RWPE2 (cell line): Measurements from ENCODE around the gene CNTN4.
A peak's percentile ranks its signal among the peaks of the same experiment; 100 is the strongest.

ENCODE experiments used
- ATAC-seq: fragments of 200-7000 bp; cut with Tn5 transposase; 3 replicates; pipeline ENCODE4 v1.9.1; 2021; ENCODE audit warnings: low read depth
- DNase-seq: peaks from one replicate; pipeline ENCODE4 v3.0.0-alpha.2; 2020; ENCODE audit warnings: low spot score
- H3K27ac ChIP-seq: fragments of 450-650 bp; 2 replicates; pipeline ENCODE4 v1.5.1; 2017; ENCODE audit warnings: mild to moderate bottlenecking; ENCODE audit not compliant: poor library complexity, severe bottlenecking
- H3K27me3 ChIP-seq: fragments of 250-450 bp; sonication (Bioruptor Pico); 2 replicates; pipeline ENCODE4 v1.5.1; 2021; ENCODE audit warnings: mild to moderate bottlenecking, moderate library complexity; ENCODE audit not compliant: insufficient read depth, poor library complexity, severe bottlenecking
- H3K36me3 ChIP-seq: fragments of 250-450 bp; sonication (Bioruptor Pico); 2 replicates; pipeline ENCODE4 v1.5.1; 2020; ENCODE audit warnings: low read depth, mild to moderate bottlenecking, moderate library complexity
- H3K4me1 ChIP-seq: fragments of 250-450 bp; sonication (Bioruptor Pico); 2 replicates; pipeline ENCODE4 v1.5.1; 2021; ENCODE audit warnings: mild to moderate bottlenecking, moderate library complexity; ENCODE audit not compliant: insufficient read depth, poor library complexity, severe bottlenecking
- H3K4me3 ChIP-seq: fragments of 250-450 bp; sonication (Bioruptor Pico); 2 replicates; pipeline ENCODE4 v1.5.1; 2021; ENCODE audit warnings: mild to moderate bottlenecking, moderate library complexity; ENCODE audit not compliant: severe bottlenecking
- H3K9me3 ChIP-seq: fragments of 250-450 bp; sonication (Bioruptor Pico); 2 replicates; pipeline ENCODE4 v1.5.1; 2021; ENCODE audit warnings: mild to moderate bottlenecking, moderate library complexity; ENCODE audit not compliant: severe bottlenecking
- TF ChIP-seq, protein P1 (sequence below): fragments of 450-650 bp; IDR thresholded peaks from one replicate; pipeline ENCODE4 v1.5.1; 2017; ENCODE audit warnings: mild to moderate bottlenecking, moderate library complexity; ENCODE audit not compliant: poor library complexity, severe bottlenecking

Gene CNTN4

DNA sequence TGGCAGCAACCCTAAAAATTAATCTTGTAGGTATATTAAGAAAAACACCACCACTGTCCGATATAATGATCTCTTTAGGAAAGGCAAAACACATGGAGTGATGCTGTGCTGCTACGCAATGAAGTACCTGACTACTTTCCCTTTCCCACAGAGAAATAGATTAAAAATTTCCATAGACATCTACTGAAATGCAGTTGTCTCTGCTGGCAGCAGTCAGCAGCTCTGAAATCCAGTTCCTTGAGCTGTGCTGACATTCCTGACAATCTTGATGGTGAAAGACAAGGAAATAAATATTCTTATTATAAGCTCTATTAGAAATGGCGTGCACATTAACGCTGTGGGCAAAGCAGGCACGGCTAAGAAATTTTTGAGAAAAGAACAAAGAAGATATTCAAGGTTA lies 723.9 kb downstream of the CNTN4 start:
- DNase-seq (no peak), ATAC-seq (no peak)
- Histone ChIP-seq H3K4me3 (no peak overlapping the region), H3K36me3 (no peaks in the 10 kb centered on the region), H3K27ac (no peak overlapping the region), H3K9me3 (no peaks in the 10 kb centered on the region), H3K4me1 (no peaks in the 10 kb centered on the region), H3K27me3 (no peaks in the 10 kb centered on the region)
- TF ChIP-seq, protein P1, sequence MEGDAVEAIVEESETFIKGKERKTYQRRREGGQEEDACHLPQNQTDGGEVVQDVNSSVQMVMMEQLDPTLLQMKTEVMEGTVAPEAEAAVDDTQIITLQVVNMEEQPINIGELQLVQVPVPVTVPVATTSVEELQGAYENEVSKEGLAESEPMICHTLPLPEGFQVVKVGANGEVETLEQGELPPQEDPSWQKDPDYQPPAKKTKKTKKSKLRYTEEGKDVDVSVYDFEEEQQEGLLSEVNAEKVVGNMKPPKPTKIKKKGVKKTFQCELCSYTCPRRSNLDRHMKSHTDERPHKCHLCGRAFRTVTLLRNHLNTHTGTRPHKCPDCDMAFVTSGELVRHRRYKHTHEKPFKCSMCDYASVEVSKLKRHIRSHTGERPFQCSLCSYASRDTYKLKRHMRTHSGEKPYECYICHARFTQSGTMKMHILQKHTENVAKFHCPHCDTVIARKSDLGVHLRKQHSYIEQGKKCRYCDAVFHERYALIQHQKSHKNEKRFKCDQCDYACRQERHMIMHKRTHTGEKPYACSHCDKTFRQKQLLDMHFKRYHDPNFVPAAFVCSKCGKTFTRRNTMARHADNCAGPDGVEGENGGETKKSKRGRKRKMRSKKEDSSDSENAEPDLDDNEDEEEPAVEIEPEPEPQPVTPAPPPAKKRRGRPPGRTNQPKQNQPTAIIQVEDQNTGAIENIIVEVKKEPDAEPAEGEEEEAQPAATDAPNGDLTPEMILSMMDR, result no peak

DNA sequence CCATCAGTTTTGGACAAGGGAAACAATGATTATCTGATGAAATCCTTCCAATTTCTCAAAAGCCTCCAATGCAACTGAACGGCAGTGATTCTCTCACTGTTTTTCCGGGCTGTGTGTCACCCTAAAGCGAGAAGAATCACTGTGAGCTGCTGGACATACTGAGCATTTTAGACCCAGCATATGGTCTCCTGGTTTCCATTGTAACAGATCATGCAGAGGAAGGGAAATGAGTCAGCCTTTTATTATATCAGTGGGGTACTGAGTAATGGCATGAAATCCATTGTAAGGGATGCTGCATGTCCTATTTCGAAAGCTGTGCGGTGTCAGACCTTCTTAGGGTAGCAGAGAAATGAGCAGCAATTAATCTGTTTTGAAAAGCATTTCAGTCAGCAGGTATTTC lies 724.4 kb downstream of the CNTN4 start:
- ATAC-seq, result peak; percentile 75
- TF ChIP-seq, protein P1, result no peak
- Histone ChIP-seq H3K27me3 (no peaks in the 10 kb centered on the region), H3K4me3 (no peak overlapping the region), H3K9me3 (no peaks in the 10 kb centered on the region), H3K36me3 (no peaks in the 10 kb centered on the region), H3K27ac (no peak overlapping the region), H3K4me1 (no peaks in the 10 kb centered on the region)
- no peak for DNase-seq

DNA sequence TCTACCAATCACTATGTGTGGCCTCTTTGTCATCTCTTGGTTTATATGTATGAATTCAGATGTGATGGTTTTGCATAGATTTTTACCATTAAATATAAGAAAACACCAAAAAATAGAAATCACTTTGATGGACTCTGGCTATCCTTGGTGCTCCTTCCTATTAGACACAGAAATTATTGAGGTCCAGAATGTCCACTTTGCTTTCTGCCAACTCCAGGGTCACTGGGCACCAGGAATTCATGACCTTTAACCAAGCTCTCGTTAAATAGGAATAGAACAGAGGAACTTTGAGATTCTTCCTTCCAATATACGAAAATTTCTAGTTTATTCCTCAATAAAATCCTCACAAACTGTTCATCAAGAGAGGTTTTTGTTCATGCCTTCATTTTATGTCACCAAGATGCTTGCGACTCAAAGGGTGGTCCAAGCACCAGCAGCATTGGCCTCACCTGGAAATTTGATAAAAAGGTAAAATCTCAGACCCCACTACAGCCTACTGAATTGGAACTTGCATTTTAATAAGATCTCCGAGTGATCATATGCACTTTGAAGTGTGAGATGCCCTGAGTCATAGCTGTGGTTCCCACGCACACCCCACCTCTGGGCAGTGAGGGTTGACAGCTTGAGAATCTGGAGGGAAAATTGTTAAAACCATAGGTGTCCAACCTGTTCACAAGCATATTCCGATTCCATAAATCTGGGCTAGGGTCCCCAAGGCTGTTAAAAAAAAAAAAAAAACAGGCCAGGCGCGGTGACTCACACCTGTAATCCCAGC lies 725.0 kb downstream of the CNTN4 start:
- no peaks in the 10 kb centered on the region for H3K4me1 ChIP-seq
- no peaks in the 10 kb centered on the region for H3K9me3 ChIP-seq
- no peaks in the 10 kb centered on the region for H3K27me3 ChIP-seq
- DNase-seq, result no peak
- ATAC-seq, result no peak
- no peak overlapping the region for H3K27ac ChIP-seq
- TF ChIP-seq, protein P1, result no peak
- no peak overlapping the region for H3K4me3 ChIP-seq
- H3K36me3 ChIP-seq, result no peaks in the 10 kb centered on the region

DNA sequence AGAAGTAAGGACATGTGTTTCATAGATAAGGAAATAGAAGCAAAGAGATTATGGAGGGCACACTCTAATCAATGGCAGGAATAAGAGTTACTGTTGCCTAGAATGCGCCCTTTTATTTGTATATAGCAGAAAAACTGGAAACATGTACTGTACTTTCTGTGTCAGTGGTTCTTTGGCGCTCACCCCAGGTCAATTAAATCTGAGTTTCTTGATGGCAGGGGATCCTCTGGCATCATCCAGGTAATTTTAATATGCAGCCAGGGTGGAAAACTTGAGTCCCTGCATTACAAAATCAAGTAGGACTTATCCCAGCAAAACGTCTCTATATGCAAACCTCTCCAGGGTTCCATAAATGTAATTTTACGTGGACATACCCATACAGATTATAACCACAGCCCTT lies 727.4 kb downstream of the CNTN4 start:
- ATAC-seq (no peak), DNase-seq (no peak)
- TF ChIP-seq, protein P1, result no peak
- H3K4me1 ChIP-seq, result no peaks in the 10 kb centered on the region
- peaks cover 3% of the 10 kb centered on the region for H3K27me3 ChIP-seq
- no peaks in the 10 kb centered on the region for H3K36me3 ChIP-seq
- H3K27ac ChIP-seq, result no peak overlapping the region
- no peak overlapping the region for H3K4me3 ChIP-seq
- H3K9me3 ChIP-seq, result no peaks in the 10 kb centered on the region

DNA sequence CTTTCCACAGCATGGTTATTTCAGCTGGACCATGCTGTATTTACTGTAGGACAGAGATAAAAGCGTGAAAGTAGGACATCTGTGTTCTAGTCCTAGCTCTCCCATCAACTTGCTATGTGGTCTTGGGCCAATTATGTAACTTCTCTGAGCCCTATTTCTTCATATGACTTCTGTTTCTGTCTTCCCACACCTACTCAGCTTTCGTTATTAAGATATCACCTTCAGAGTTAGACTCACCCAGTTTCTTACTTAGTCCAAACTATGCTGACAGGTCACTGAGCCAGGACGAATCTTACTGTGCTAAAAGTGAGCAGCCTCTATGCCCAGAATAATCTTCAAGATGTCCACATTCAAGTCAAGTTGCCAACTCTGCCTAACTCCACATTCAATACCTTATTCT lies 727.8 kb downstream of the CNTN4 start:
- no peaks in the 10 kb centered on the region for H3K36me3 ChIP-seq
- H3K27me3 ChIP-seq, result peaks cover 3% of the 10 kb centered on the region
- H3K9me3 ChIP-seq, result no peaks in the 10 kb centered on the region
- no peaks in the 10 kb centered on the region for H3K4me1 ChIP-seq
- DNase-seq (no peak), ATAC-seq (no peak)
- TF ChIP-seq, protein P1, result no peak
- no peak overlapping the region for H3K4me3 ChIP-seq
- H3K27ac ChIP-seq, result no peak overlapping the region
